Measurements from ENCODE around the gene CCDC107. TPM values are rescaled to one million over a fixed set of nuclear protein-coding genes. Genes with fewer than 3 reads are reported as not detected.
A peak's percentile ranks its signal among the peaks of the same experiment; 100 is the strongest.

CCDC107 gene
- total and polyA plus RNA-seq, 2 experiments from 2014 or later, result 6.9 to 18.4 TPM

DNA sequence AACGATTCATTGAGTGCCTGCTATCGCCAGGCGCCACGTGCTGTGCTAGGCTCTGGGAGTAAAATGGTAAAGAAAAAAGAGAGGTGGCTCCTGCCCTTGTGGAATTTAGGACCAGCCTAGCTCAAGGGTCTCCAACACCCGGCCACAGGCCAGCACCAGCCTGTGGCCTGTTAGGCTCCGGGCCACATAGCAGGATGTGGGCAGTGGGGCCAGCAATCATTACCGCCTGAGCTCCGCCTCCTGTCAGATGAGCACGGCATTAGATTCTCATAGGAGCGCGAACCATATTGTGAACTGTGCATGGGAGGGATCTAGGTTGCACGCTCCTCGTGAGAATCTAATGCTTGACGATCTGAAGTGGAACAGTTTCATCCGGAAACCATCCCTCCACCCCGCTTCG is 1.7 kb upstream of the CCDC107 start (continued):
- TF ChIP-seq REST (IDR thresholded peaks at IDR 0.05; ENCODE audit: unreplicated experiment) (no peak), JUNB (IDR thresholded peaks at IDR 0.05; ENCODE audit: unreplicated experiment) (no peak), ZNF114 (CRISPR knock-in tag; IDR thresholded peaks at IDR 0.05) (no peak), ZNF331 (CRISPR knock-in tag; IDR thresholded peaks at IDR 0.05; ENCODE audit: low read depth) (no peak), EZH2 (IDR thresholded peaks at IDR 0.05; ENCODE audit: low read depth, unreplicated experiment) (no peak), ETS1 (IDR thresholded peaks at IDR 0.05) (no peak)

DNA sequence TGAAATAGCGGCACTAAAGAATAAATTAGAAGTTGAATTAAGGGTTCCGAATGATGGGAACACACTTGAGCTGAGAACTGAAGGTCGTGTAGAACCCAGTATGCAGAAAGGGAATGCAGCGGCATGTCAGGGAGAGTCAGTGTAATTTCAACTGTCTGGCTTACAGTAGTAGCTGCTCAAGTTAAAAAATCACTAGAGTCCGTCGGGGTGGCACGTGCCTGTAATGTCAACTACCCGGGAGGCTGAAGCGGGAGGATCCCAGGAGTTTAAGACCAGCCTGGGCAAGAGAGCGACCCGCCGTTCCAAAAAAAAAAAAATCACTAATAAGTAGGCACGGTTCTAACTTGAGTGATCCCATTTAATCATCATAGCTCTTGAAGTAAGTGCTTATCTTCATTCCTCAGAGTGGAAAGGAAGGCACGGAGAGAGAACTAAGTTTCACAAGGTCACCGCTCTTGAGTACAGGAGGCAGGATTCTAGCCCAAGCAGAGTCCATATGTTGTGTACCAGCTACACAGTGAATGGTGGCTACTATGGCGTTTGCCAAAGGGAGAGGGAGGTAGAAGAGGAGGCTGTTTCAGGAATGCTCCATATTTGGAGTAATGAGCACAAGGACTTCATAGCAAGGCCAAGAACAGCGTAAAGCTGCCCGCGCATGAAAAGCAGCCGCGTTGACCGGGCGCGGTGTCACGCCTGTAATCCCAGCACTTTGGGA is 1.1 kb upstream of the CCDC107 start:
- ATAC-seq, result peak; percentile 5
- peaks cover 4% of the 10 kb centered on the region; the same call in 1 of the 2 replicates for H3K36me3 ChIP-seq (ENCODE audit: insufficient read depth)
- no peaks in the 10 kb centered on the region; the same call in none of the 2 replicates for H4K20me1 ChIP-seq (replicated peaks; ENCODE audit: insufficient read depth)
- Mint-ChIP-seq H3K9me3 (peaks cover 3% of the 10 kb centered on the region; the same call in 2 of the 3 replicates), H3K36me3 (ENCODE audit: low read depth) (peaks cover 34% of the 10 kb centered on the region), H3K27ac (peak overlapping the region; percentile 100), H3K4me1 (peaks cover 30% of the 10 kb centered on the region), H3K4me3 (peak overlapping the region; percentile 77), H3K27me3 (ENCODE audit: insufficient read depth, low read depth, poor library complexity) (peaks cover 29% of the 10 kb centered on the region)
- peak overlapping the region; percentile 20 for H3K27ac ChIP-seq (ENCODE audit: low read depth)
- H3K4me3 ChIP-seq, result peak overlapping the region; percentile 59
- H3F3A ChIP-seq (replicated peaks; ENCODE audit: low read depth), result peaks cover 16% of the 10 kb centered on the region; the same call in 1 of the 2 replicates
- no peak for DNase-seq (ENCODE audit: low spot score)
- peaks cover 8% of the 10 kb centered on the region; the same call in 1 of the 2 replicates for H3K4me1 ChIP-seq (ENCODE audit: insufficient read depth)
- H3K9me2 ChIP-seq (ENCODE audit: insufficient read depth), result no peaks in the 10 kb centered on the region
- H2AFZ ChIP-seq, result peak overlapping the region; percentile 90
- H3K4me2 ChIP-seq, result peak overlapping the region; percentile 78
- H3K27me3 ChIP-seq (ENCODE audit: insufficient read depth), result peaks cover 4% of the 10 kb centered on the region; the same call in 1 of the 2 replicates
- H3K79me2 ChIP-seq (replicated peaks; ENCODE audit: insufficient read depth), result no peaks in the 10 kb centered on the region
- TF ChIP-seq STAT1 (IDR thresholded peaks at IDR 0.05; ENCODE audit: unreplicated experiment), result no peak
- no peak for TF ChIP-seq POLR2AphosphoS5 (IDR thresholded peaks at IDR 0.05; ENCODE audit: low read depth)
- no peak for TF ChIP-seq EZH2phosphoT487 (IDR thresholded peaks at IDR 0.05; ENCODE audit: unreplicated experiment)
- no peak for TF ChIP-seq ZNF331 (CRISPR knock-in tag; IDR thresholded peaks at IDR 0.05; ENCODE audit: low read depth)
- no peak for TF ChIP-seq JUNB (IDR thresholded peaks at IDR 0.05; ENCODE audit: unreplicated experiment)
- TF ChIP-seq CREB1 (CRISPR knock-in tag; IDR thresholded peaks at IDR 0.05; ENCODE audit: low read depth), result no peak
- no peak for TF ChIP-seq EZH2 (IDR thresholded peaks at IDR 0.05; ENCODE audit: low read depth, unreplicated experiment)
- no peak for TF ChIP-seq ZNF462 (CRISPR knock-in tag; IDR thresholded peaks at IDR 0.05)
- TF ChIP-seq ZNF114 (CRISPR knock-in tag; IDR thresholded peaks at IDR 0.05), result no peak
